GM18951 (cell line): ENCODE results near the gene LMOD2.

ENCODE experiments used
- POLR2A ChIP-seq: IDR thresholded peaks from 4 replicates; pipeline ENCODE4 v1.6.1; 2011; ENCODE audit warnings: mild to moderate bottlenecking; ENCODE audit not compliant: insufficient read length, insufficient read depth; ENCODE audit errors: extremely low read depth
- in situ Hi-C: fragments of 300-500 bp; cut with MboI; formaldehyde crosslinking; loops from one replicate; pipeline ENCODE4 v1.12.0; 2022; ENCODE audit warnings: low sequenced_read_pairs, mixed read lengths, inconsistent platforms; ENCODE audit not compliant: unreplicated experiment

The LMOD2 gene, protein sequence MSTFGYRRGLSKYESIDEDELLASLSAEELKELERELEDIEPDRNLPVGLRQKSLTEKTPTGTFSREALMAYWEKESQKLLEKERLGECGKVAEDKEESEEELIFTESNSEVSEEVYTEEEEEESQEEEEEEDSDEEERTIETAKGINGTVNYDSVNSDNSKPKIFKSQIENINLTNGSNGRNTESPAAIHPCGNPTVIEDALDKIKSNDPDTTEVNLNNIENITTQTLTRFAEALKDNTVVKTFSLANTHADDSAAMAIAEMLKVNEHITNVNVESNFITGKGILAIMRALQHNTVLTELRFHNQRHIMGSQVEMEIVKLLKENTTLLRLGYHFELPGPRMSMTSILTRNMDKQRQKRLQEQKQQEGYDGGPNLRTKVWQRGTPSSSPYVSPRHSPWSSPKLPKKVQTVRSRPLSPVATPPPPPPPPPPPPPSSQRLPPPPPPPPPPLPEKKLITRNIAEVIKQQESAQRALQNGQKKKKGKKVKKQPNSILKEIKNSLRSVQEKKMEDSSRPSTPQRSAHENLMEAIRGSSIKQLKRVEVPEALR

DNA sequence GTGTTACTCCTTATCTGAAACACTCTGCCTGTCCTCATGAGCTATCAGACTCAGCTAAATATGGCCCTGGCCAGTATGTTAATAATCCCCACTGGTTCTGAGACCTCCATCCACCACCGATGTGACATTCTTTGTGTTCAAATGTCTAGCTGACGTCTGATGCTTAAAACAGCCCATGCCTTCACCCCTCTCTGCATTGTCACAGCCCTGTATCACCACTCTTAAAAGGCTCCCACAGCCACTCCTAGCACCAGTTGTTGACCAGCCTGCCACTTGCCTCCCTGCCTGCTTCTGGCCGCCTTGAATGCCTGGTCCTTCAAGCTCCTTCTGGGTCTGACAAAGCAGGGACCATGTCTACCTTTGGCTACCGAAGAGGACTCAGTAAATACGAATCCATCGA lies at the start of gene LMOD2:
LMOD2 (plus strand) TSS at position 253 of the 400 bp plus-strand sequence; CDS start at position 351, 98 bp downstream.
- in situ Hi-C loops = no loop called here
- no peak for TF ChIP-seq POLR2A

DNA sequence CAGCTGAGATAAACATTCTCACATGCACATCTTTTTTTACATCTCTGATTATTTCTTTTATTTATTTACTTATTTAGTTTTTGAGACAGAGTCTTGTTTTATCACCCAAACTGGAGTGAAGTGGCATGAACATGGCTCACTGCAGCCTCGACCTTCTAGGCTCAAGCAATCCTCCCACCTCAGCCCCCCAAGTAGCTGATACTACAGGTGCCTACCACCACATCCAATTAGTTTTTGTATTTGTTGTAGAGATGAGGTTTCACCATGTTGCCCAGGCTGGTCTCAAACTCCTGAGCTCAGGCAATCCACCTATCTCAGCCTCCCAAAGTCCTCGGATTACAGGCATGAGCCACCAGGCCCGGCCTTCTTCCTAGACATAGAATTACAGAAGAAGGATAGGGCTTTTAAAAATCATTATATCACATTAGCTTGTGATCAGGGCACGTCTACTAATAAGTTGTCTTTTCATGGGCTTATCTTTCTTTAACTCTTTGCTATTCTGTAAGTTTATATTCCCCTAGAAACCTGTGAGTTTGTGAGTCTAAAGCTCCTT lies 48.2 kb upstream of the LMOD2 start:
- no peak for TF ChIP-seq POLR2A
- in situ Hi-C loops = no loop called here

DNA sequence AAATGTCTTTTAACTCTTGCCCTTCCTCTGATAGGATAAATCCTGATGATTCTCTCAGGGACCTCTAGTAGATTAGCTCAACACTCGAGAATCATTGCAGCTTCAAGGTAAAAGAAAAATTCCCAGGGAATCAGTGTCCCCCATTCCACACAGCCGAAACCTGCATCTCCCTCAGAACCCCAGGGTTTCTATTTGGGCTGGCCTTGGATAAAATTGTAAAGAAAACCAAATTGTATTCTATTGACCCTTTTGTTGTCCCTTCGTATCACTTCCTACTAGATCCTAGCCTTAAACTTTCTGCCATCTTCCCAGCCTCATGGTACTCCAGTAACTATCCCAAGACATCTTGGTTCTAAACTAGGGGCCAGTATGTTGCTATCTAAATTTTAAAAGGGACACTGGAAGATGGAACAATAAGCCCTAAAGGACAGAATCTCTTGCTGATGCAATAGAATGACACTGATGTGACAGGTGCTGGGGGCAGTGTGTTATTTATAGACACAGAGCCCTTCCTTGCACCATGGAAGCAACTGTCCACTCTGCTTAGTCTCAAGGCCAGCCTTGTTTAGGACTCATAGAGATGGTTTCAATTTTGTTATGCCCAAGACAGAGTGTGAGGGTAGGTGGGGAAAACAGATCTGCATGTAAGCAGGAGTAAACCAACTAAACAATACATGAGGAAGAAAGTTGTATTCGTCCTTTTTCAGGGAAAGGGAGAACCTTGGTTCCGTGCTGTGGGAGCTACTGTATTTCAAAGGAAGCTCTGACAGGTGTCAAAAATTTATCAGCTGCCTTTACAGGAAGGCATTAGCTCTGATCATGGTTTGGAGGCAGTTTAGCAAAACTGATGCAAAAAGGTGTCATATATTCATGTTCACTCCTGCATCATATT lies 46.4 kb upstream of the LMOD2 start:
- in situ Hi-C loops = no loop called here
- no peak for TF ChIP-seq POLR2A

DNA sequence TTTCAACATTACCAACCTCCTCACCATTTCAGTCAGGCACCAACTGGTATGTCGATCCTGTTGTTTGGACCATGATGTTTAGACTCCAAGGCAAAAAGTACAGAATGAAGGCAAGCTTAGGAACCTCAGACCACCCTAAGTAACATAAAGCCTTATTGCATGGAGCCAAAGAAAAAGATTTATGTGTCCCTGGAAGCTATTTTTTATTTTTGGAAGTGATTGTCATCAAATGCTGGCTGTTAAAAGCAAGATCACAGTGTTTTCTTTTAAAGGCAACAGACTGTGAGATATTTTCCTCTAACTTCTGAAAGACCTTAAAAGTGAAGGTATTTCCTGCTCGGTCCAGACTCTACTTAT lies 45.8 kb upstream of the LMOD2 start:
- in situ Hi-C loops = no loop called here
- no peak for TF ChIP-seq POLR2A

DNA sequence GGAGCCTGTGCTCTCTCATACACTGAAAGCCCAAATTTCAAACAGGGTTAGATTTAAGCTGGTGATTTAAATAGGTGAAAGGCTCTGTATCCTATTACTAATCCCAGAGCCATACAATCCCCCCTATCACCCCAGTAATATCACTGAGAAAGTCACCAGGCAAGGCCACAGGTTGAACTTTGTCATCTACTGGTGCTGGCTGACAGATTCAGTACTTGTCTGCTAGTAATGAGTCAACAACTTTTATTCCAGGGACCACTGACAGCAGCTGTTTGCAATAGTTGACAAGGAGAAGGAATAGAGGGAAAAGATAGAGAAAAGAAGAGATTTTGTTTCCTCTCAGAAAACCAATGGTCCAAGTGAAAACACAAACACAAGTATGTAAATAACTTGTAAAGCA lies 43.6 kb upstream of the LMOD2 start:
- TF ChIP-seq POLR2A = no peak
- in situ Hi-C loops = no loop called here

DNA sequence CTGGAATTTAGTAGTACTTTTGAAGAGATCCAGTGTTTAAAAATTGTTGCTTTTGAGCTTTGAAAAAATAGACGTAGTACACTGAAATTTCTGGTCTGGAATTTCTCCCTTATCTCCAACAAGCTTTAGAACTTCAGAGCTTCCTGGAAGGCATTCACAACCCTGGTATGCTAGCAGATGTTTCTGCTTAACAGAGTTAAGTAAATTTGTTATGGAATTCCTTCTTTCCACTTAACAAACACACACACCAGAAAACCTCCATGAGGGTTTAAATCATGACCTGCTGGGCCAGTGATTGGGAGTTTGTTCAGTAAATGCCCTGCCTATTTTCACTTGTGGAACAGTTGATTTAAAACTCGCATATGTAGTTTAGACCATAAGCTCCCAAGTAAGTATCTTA lies 40.3 kb upstream of the LMOD2 start:
- in situ Hi-C loops = no loop called here
- TF ChIP-seq POLR2A = no peak

DNA sequence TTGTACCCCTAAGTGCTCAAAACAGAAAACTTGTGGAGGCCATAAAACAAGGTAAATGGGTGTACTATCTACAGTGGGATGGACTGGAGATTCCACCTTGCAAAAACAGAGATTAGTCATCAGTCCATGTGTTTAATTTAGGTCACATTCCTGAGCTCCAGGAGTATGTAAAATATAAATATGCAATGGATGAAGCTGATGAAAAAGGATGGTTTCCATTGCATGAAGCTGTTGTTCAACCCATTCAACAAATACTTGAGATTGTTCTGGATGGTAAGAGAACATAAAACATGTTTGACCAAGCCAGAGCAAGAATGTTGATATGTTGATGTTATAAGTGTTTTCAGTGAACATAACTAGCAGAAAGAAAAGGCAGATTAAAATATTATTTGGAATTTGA lies 39.4 kb upstream of the LMOD2 start:
- no peak for TF ChIP-seq POLR2A
- in situ Hi-C loops = no loop called here

DNA sequence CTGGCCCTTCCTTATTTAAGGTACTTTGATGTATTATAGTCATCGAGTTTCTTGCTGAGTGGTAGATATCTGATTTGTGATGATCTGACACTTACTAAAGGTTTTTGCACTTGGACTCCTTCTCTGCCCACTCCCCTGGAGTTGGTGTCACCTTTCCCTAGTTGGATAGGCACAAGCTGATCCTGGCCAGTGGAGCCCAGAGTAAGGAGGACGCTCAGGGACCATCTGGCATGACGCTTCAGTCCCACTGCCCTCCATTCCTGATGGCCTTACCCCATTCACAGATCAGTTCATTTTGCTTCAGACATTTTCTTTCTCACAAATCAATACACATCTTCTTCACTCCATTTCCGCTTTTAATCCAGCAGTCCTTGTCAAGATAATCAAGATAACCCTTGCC lies 34.0 kb upstream of the LMOD2 start:
- TF ChIP-seq POLR2A = no peak

DNA sequence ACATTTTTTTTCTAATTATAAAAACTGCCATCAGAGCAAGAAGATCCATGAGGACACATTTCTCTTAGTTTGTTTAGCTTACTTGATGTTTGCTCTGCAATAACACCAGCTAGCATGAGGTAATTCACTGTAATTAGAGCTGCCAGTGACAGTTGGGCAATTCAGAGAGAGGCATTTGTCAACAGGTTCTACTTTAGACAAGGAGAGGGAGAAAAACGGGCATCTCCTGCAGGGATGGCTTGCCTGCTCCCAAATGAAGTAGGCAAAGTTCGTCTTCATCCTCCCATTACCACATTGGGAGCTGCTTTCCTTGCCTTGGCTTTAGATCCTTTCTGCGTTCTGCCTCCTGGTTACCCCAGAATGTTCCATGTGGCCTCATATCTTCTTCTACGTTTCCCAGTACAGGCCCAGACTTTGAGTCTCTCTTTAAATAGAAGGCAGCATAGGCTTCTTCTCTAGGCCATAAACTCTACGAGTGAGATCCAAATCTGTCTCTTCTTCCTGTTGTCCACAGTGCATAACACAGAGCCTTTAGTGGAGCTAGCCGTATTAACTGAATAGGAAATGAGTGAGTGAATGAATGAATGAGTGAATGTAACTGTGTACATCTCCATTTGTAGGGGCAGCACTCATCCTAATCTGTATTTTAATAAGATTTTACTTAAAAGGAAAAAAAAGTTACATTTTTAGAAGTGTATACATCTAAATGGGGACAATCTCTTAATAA lies 32.8 kb upstream of the LMOD2 start:
- TF ChIP-seq POLR2A = no peak
- in situ Hi-C loops = no loop called here

More for the DNA sequence above, 34.0 kb upstream of the LMOD2 start:
- in situ Hi-C loops = no loop called here

DNA sequence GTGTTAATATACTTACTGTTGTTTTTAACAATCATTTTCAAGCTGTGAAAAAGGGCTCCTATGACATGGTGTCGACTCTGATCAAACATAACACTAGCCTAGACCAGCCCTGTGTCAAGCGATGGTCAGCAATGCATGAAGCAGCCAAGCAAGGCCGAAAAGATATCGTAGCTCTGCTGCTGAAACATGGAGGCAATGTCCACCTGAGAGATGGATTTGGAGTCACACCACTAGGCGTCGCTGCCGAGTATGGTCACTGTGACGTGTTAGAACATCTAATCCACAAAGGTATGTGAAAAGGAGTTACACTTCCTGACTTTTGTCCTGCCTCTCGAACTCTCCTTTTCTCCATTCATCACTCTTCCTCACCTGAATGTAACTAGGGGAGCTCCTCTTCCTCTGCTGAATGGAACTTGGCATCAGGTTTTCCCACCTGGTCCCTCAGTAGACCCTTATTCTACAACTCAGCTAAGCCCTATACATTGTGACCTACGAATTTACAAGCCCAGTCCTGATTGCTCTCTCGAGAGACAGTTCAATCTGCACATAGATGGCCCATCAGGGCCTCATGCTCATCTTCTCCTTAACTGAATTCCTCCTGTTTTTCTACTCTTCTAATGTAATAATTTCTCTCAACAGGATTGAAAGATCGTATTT lies 31.0 kb upstream of the LMOD2 start:
- no peak for TF ChIP-seq POLR2A
- in situ Hi-C loops = no loop called here

DNA sequence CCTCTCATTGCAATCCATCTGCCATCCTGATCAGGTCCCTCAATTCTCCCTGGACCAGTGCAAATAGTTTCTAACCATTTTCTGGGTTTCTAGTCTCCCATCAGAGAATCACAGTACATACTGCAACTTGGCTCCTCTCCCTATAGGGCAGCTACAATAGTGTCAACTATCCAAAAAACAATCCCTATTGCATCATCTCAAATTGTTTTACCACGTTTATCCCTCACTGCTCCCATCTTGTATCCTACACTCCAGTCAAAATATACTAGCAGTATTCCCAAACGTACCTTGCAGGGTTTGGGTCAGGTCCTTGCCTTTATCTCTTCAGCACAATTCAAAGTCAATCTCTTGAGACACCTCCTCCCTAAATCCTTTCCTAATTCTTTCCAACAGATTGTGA lies 30.4 kb upstream of the LMOD2 start:
- in situ Hi-C loops = no loop called here
- no peak for TF ChIP-seq POLR2A

DNA sequence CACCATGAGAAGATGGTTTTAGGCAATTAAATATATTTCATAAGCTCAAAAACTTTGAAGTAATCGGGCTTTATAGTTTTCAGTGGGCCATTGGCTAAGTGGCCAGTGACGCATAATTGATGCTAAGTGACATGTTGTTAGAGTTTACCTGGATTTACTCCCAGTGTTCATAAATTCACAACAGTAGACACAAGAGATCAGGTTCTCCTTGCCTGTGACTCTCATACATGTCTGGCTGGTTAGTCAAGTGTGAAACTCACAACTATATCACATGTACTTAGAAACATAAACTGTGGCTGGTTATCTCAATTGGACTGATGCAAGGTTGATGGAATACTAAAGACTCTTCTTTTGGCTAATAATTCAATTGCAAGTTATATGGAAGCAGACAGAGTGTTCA lies 27.8 kb upstream of the LMOD2 start:
- no peak for TF ChIP-seq POLR2A
- in situ Hi-C loops = no loop called here
